HG02798 (cell line): ENCODE results near the gene FAM89B.

Experiments
- ATAC-seq: cut with Tn5 transposase; IDR thresholded peaks from one replicate; pipeline ENCODE4 v1.9.1; 2021; ENCODE audit warnings: mild to moderate bottlenecking; ENCODE audit not compliant: unreplicated experiment, poor library complexity

Gene FAM89B

DNA sequence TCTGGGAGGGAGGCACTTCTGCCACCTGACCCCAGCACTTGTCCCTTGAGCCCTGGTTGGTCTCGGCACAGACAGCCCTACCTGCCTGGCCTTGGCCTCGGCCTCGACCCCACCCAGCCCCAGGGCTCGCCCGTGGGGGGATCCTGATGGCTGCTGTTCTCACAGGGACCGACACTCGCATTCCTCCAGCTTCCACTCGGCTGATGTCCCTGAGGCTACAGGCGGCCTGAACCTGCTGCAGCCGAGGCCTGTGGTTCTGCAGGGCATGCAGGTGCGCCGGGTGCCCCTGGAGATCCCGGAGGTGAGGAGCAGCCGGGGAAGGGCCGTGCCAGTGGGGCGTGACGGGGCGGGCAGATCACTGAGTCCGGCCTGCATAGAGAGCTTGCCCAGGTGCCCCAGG, 48.3 kb downstream of the FAM89B start:
- no peak for ATAC-seq

DNA sequence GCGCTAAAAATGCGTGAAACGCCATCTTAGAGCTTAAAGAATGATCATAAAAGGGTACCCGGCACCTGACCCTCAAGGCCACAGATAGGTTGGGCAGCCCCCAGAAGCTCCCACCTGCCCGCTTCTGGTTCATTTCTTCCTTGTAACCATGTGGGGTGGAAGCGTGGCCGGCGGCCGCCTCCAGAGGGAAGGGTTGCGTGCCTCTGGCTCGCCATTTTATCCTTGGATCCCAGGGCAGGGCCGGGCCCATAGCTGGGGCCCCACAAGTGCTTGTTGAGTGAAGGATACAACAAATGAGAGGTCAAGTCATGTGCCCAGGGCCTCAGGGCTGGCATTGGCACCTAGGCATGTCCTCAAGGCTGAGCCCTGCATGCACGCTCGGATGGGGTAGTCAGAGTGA, 49.1 kb downstream of the FAM89B start:
- ATAC-seq = no peak

DNA sequence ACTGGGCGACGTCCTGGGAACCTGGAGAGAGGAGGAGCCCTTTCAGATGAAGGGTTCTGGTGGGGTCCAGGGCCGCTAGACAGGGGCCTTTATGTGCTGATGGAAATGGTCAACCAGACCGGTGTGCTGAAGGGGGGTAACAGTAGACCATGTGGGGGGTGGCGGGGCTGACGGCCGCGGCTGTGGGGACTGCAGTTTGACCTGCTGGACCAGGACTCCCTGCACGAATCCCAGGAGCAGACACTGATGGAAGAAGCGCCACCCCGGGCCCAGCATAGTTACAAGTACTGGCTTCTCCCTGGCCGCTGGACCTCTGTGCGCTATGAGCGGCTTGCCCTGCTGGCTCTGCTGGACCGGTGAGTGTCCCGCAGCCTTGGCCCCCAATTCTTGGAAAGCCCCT, 49.7 kb downstream of the FAM89B start:
- no peak for ATAC-seq

DNA sequence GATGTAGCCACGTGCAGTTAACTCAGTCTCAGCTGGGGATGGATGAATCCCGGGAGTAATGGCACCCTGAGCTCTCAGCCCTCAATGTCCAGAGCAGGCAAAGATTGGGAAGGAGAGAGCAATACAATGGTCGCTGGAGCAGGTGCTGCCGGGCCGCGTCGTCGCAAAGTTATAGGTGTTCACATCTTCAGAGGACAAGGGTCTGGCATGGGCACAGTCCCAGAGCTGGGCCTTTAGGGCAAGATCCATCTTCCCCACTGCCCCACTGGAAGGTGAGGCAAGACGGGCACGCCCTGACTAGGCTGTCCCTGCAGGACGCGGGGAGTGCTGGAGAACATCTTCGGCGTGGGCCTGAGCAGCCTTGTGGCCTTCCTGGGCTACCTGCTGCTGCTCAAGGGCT, 50.8 kb downstream of the FAM89B start:
- ATAC-seq = no peak
